ENCODE measurements around the gene CACNA1G.

CACNA1G gene

GRCh38 chr17:50560185-50560824 is at the start of gene CACNA1G:
Gene CACNA1G, plus strand, starts transcription at chr17:50560715. Its CDS starts 745 bp downstream, at chr17:50561460.
- peak; percentile 72 for DNase-seq

- no peak for DNase-seq
Observed at GRCh38 chr17:50511058-50511457, 49.5 kb upstream of the CACNA1G start.

- no peak for DNase-seq
Observed at GRCh38 chr17:50513495-50513894, 47.0 kb upstream of the CACNA1G start.

- no peak for DNase-seq
Observed at GRCh38 chr17:50514388-50514787, 46.1 kb upstream of the CACNA1G start.

- no peak for DNase-seq
Observed at GRCh38 chr17:50514936-50515702, 45.4 kb upstream of the CACNA1G start.

GRCh38 chr17:50517011-50517410 is 43.5 kb upstream of the CACNA1G start:
- DNase-seq = no peak

- DNase-seq = no peak
Observed at GRCh38 chr17:50517504-50518383, 42.8 kb upstream of the CACNA1G start.

- DNase-seq = no peak
Observed at GRCh38 chr17:50518384-50519023, 42.0 kb upstream of the CACNA1G start.

- no peak for DNase-seq
Observed at GRCh38 chr17:50519141-50519834, 41.2 kb upstream of the CACNA1G start.

GRCh38 chr17:50520483-50520882 is 40.0 kb upstream of the CACNA1G start:
- DNase-seq = no peak

GRCh38 chr17:50521514-50521913 is 39.0 kb upstream of the CACNA1G start:
- no peak for DNase-seq

- no peak for DNase-seq
Observed at GRCh38 chr17:50522766-50523165, 37.7 kb upstream of the CACNA1G start.

- DNase-seq = no peak
Observed at GRCh38 chr17:50523208-50523607, 37.3 kb upstream of the CACNA1G start.

- no peak for DNase-seq
Observed at GRCh38 chr17:50524838-50525237, 35.7 kb upstream of the CACNA1G start.

GRCh38 chr17:50527155-50527762 is 33.3 kb upstream of the CACNA1G start:
- DNase-seq = no peak

GRCh38 chr17:50527949-50528474 is 32.5 kb upstream of the CACNA1G start:
- DNase-seq = no peak

- DNase-seq = no peak
Observed at GRCh38 chr17:50529849-50530248, 30.7 kb upstream of the CACNA1G start.

- DNase-seq = peak; percentile 66
Observed at GRCh38 chr17:50531428-50532025, 29.0 kb upstream of the CACNA1G start.

GRCh38 chr17:50532452-50533024 is 28.0 kb upstream of the CACNA1G start, which contains the start of gene EPN3:
Gene EPN3, plus strand, starts transcription at chr17:50532735. Its CDS starts 3,822 bp downstream, at chr17:50536557.
- DNase-seq = peak; percentile 55

- DNase-seq = no peak
Observed at GRCh38 chr17:50533185-50533584, 27.3 kb upstream of the CACNA1G start.

GRCh38 chr17:50533720-50534148 is 26.8 kb upstream of the CACNA1G start:
- DNase-seq = peak; percentile 38

Measured in DMS79 treated with DMSO at 0.1 percent for 48 hours (cell line).